GM23338 (cell line): Measurements from ENCODE around the gene WNT8B.

Experiments used
- CTCF ChIP-seq, 2 experiments: fragments of 200-600 bp in 1 of 2; sonication (generic) in 1 of 2; conservative IDR thresholded peaks; 2 replicates each; pipeline versions ENCODE4 v1.5.1 to v1.6.1; 2016 to 2017; ENCODE audit warnings: antibody characterized with exemption in 2 of 2, low read depth in 2 of 2, mild to moderate bottlenecking in 2 of 2, moderate library complexity in 1 of 2
- EZH2 ChIP-seq: fragments of 200-600 bp; sonication (generic); IDR thresholded peaks from one replicate; pipeline ENCODE4 v1.8.0; 2017; ENCODE audit warnings: antibody characterized with exemption, mild to moderate bottlenecking, low read depth; ENCODE audit not compliant: unreplicated experiment
- NANOG ChIP-seq: IDR thresholded peaks from 2 replicates; pipeline ENCODE4 v1.6.1; 2016; ENCODE audit warnings: antibody characterized with exemption, borderline replicate concordance
- POLR2AphosphoS5 ChIP-seq: IDR thresholded peaks from 2 replicates; pipeline ENCODE4 v1.6.1; 2016; ENCODE audit warnings: antibody characterized with exemption, low read depth
- ZNF331 ChIP-seq: fragments of 250-450 bp; sonication (Bioruptor Pico); IDR thresholded peaks from 2 replicates; pipeline ENCODE4 v1.5.0; 2020; ENCODE audit warnings: low read depth, mild to moderate bottlenecking, moderate library complexity

DNA sequence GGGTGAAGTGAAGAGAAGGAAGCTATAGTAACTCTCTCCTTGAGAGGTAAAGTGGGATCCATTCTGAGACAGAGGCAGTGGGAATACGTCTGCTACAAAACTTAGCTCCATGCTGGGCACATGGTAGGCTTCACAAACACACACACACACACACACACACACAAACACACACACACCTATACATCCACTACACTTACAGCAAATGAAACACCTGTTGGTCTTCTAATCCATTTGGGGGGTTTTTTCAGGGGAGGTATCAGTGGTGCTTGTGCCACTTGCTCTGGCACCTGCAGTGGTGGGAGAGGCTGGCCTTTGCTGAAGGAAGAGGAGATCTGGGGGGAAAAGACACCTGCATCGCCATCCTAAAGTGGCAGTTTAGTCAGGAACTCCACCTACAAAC is 42.4 kb downstream of the WNT8B start:
- no peak for TF ChIP-seq CTCF (conservative IDR thresholded peaks at IDR 0.05; ENCODE audit: low read depth in 2 of 2)
- TF ChIP-seq EZH2, result no peak
- TF ChIP-seq POLR2AphosphoS5, result no peak
- no peak for TF ChIP-seq ZNF331
- TF ChIP-seq NANOG, result no peak
